Left renal pelvis (tissue), 4 donors: ENCODE data around the gene ZSWIM6. TPM values are rescaled to one million over a fixed set of nuclear protein-coding genes. Genes with fewer than 3 reads are reported as not detected.

Experiments used
- DNase-seq, 4 donors: peaks; one replicate each; pipeline ENCODE4 v3.0.0-alpha.2; 2013; ENCODE audit warnings: low read depth in 4 of 4, low spot score in 3 of 4
- polyA plus RNA-seq, 4 donors: library from polyadenylated mRNA; unstranded; fragments of 120-200 nt; gene quantifications; one replicate each; pipeline ENCODE4 v1.2.1, GENCODE V29; 2013; ENCODE audit not compliant: insufficient read length in 4 of 4

ZSWIM6 gene
- polyA plus RNA-seq, 4 donors, result 17.9 to 33.0 (median 29.1) TPM

GRCh38 chr5:61357745-61358144 is 25.7 kb downstream of the ZSWIM6 start:
- no peak for DNase-seq

- no peak for DNase-seq
Measured at GRCh38 chr5:61362796-61363368, 30.8 kb downstream of the ZSWIM6 start.

GRCh38 chr5:61363401-61364114 is 31.5 kb downstream of the ZSWIM6 start:
- DNase-seq, result no peak

DNA sequence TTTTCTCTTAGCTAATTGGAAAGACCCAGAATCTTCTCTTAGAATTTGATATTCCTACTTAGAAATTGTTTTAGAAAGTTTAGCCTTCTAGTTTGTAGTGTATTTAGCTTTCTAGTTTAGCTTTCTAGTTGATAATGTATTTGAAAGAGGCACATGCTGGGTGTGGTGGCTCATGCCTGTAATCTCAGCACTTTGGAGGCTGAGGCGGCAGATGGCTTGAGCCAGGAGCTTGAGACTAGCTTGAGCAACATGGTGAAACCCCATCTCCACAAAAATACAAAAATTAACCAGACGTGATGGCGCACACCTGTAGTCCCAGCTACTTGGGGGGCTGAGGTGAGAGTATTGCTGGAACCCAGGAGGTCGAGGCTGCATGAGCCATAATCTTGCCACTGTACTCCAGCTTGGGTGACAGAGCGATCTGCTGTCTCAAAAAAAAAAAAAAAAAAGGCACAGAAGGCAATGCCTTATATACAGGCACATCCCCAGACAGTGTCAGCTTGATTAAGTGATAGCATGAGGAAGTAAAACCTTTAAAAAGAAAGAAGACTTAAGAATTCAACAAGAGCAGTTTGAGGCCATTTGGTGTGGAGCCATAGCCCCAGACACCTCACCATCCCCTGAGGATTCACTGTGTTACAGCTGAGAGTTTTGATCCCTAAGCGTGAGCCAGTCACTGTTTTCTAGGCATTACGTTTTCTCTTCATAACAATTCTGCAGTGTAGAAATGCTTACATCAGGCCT is 34.6 kb downstream of the ZSWIM6 start:
- DNase-seq, result no peak

DNA sequence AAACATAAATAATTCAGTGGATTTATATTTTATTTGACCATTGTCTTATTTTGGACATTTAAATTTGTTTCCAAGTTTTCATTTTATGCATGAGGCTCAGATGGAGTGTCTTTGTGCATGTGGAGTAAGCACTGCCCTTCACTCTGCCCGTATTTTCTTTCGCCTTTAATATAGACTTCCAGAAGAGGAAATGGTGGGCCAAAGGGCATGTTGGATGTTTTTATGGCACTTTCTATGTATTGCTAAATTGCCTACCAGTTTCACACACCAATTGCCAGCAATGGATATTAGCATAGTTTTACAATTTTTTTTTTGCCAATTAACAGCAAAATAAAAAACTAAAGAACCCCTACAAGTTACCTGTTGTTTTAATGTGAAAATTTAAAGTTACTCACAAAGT is 38.4 kb downstream of the ZSWIM6 start:
- DNase-seq, result no peak

DNA sequence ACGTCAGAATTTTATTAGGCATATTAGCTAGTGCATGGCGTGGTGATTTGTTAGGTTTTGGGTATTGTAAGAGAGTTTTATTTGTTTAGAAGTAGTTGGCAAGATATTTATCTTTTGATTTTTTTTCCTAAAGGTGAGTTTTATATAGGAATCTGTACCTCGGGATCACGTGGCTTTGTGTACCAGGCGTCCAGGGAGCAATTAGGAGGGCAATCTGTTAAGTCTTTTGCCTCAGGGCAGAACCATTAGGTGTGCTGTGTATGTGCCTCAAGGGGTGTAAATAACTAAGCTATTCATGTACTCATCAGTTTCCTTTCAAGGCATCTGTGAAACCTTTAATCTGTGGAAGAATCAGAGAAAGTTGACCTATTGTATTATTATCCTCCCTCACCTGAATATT is 39.4 kb downstream of the ZSWIM6 start:
- DNase-seq, result no peak

DNA sequence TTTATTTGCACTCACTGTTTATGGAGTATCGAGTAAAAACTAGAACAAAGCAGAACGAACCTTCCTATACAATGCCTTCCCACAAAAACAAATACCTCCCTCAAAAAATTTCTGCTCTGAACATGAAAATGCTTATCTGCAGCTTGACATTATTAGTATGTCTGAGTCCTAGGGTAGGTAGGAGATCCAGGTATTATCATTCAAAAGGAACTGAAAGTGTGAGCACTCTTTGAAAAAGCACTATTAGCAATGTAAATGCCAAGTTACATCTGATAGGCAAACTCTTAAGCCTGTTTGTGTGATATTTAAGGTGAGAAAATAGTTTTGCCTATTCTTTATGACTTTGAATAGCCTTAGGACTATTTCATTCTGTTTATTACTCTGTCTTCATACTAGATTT is 47.6 kb downstream of the ZSWIM6 start:
- DNase-seq, result no peak

DNA sequence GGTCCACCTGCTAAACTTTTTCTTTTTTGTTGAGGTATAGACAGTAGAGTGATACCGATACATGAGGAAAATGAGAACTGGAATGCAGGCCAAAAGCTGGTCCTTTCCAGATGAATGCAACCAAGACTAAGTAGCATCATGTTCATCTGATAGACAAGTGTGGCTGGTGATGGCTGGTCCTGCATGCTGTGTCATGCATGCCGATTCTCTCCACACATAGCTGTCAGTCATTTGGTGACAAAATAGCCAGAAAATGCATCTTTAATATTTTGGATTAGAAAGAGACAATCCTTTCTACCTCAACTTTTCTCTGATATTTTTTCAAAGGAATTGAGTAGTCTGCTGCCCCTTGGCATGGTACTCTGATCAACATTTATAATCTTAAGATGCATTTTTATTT is 49.9 kb downstream of the ZSWIM6 start:
- DNase-seq, result no peak

DNA sequence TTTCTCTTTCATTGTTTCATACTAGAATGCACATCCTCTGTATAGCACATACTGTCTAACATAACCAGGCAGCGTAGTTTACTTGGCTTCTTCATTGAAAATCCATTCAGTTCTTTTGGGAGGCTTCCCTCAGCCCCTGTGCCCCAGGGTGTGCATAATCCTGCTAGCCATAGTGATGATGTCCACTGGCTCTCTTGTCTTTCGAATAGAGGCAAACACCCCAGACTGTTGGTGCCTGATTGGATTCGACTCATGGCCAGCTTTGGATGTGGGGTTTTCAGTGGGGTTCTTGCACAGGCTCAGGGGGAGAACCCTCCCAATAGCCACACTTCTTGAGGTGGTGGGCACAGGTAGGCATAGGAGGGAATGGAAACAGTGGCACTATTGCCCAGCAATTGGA is 53.6 kb downstream of the ZSWIM6 start:
- no peak for DNase-seq

GRCh38 chr5:61386045-61386800 is 54.2 kb downstream of the ZSWIM6 start:
- DNase-seq, result no peak

GRCh38 chr5:61389609-61390008 is 57.6 kb downstream of the ZSWIM6 start:
- DNase-seq, result no peak

GRCh38 chr5:61394078-61394704 is 62.1 kb downstream of the ZSWIM6 start:
- DNase-seq, result no peak

DNA sequence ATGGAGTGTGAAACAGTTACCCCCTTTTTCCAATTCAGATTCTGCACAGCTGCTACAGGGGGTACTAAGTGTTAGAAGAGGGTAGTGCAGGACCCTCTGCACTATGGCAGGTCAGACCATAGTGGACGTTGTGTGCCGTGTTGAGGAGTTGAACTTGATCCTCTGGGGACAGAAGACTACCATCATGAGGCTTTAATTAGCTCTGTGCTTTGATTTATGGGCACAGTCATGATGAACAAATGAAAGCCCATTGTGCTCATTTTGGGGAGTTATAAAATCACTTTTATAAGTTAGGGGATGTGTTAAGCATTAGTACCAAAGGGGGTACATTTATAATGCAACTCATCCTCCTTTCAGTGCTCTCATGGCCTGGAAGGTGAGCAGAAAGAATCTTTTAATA is 62.7 kb downstream of the ZSWIM6 start:
- no peak for DNase-seq

DNA sequence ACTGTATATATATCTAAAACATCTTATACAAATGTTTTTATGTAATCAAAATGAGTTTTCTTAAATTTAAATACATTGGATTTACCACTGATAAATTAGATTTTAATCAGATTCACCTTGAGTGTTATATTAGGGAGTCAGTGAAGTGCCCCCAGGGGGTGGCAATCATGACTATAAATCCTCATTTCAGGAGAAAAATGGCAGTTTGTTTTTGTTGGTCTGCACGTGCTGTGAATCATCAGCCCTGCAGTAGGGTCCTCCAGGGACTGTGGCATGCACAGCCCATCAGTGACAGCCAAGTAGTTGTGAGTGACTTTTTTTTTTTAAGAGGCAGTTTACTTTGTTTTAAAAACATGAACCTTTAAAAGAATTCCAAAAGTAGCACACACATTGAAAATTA is 65.2 kb downstream of the ZSWIM6 start:
- DNase-seq, result no peak

DNA sequence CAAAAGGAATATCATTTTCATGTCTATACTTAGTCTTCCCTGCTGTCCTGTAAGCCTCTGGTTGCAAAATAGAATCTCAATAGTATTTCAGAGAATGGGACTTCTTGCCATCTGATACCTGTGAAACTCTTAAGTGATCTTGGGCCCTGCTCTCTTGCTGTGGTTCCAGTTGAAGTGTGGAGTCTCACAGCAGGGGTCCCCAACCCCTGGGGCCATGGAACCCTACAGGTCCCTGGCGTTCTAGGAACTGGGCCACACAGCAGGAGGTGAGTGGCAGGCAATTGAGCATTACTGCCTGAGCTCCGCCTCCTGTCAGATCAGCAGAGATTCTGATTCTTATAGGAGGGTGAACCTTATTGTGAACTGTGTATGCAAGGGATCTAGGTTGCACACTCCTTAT is 65.9 kb downstream of the ZSWIM6 start:
- no peak for DNase-seq

DNA sequence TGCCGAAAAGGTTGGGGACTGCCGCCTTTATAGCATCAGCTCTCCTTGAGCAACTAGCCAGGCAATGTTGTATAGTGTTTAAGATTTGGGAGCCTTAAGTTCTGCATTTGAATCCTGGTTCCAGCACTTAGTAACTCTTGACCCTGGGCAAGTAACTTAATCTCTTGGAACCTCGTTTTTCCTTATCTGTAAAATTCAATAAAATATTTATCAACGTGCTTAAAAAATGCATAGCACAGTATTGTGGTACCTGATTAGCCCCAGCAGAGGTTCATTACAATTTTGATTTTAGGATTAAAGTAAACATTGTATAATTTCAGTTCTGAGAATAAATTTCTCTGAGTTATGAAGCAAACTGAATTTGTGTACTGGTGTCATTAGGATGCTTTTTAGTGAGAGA is 66.4 kb downstream of the ZSWIM6 start:
- DNase-seq, result no peak

DNA sequence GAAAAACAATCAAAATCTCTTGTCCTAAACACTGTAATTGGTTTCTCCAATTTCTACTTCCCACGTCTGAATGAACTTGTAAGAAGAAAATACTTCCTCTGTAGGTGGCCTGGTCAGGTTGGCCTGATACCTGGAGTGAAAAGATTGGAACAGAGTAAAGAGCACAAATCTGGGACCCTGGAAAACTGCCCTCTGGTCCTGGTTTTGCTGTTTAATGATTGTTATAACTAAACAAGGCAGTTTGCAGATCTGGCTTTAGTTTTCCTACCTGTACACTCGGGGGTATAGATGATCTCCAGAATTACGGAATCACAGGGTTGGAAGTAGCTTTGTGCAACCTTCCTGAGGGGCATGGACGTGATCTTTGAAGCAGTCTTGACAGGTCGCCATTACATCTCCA is 67.6 kb downstream of the ZSWIM6 start:
- DNase-seq, result no peak

DNA sequence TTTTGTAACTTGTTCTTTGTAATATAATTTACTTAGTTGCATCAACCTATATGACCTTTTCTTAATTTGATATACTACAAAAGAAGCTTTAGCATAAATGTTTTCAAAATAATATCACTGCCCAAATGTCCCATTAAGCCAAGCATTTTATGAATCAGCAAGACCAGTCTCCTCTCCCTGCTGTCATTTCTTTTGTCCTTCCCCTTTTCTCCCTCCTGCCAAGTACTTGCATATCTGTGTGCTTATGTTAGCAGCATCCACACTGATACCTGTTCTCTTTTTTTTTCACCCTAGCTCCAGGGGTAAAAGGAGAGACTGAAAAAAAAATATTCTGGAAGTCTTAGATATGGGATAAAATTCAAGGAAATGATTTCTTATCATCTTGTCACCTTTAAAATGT is 69.7 kb downstream of the ZSWIM6 start:
- DNase-seq, result no peak

GRCh38 chr5:61402244-61402823 is 70.3 kb downstream of the ZSWIM6 start:
- DNase-seq, result no peak
